GM18511 (cell line): ENCODE data around the gene LGALS14.
A peak's percentile ranks its signal among the peaks of the same experiment; 100 is the strongest.
"Not testable (repeated sequence)": the region's sequence is repeated elsewhere in the genome, so short reads cannot be mapped to it uniquely, and the experiment has no call there.

Experiments used
- ATAC-seq: cut with Tn5 transposase; IDR thresholded peaks from one replicate; pipeline ENCODE4 v1.9.1; 2021; ENCODE audit warnings: mild to moderate bottlenecking, moderate library complexity; ENCODE audit not compliant: unreplicated experiment

Gene LGALS14

GRCh38 chr19:39692822-39693221 is 11.5 kb upstream of the LGALS14 start:
- ATAC-seq, result no peak

GRCh38 chr19:39695759-39696158 is 8.5 kb upstream of the LGALS14 start:
- ATAC-seq, result no peak

- no peak for ATAC-seq
Measured at GRCh38 chr19:39696387-39696786, 7.9 kb upstream of the LGALS14 start.

GRCh38 chr19:39698535-39698934 is 5.7 kb upstream of the LGALS14 start:
- no peak for ATAC-seq

- no peak for ATAC-seq
Measured at GRCh38 chr19:39701291-39701690, 3.0 kb upstream of the LGALS14 start.

GRCh38 chr19:39705578-39706188 is 1.4 kb downstream of the LGALS14 start:
- ATAC-seq, result no peak

- ATAC-seq, result peak; percentile 58
Measured at GRCh38 chr19:39708594-39708993, 4.3 kb downstream of the LGALS14 start.

GRCh38 chr19:39709026-39709872 is 5.0 kb downstream of the LGALS14 start:
- no peak for ATAC-seq

GRCh38 chr19:39710333-39710890 is 6.1 kb downstream of the LGALS14 start:
- no peak for ATAC-seq

- ATAC-seq, result not testable (repeated sequence)
Measured at GRCh38 chr19:39720144-39720543, 15.9 kb downstream of the LGALS14 start.

GRCh38 chr19:39725995-39726394 is 21.7 kb downstream of the LGALS14 start:
- ATAC-seq, result no peak

GRCh38 chr19:39727070-39727800 is 23.0 kb downstream of the LGALS14 start:
- no peak for ATAC-seq

GRCh38 chr19:39728040-39728439 is 23.8 kb downstream of the LGALS14 start:
- no peak for ATAC-seq

GRCh38 chr19:39729594-39729993 is 25.3 kb downstream of the LGALS14 start:
- no peak for ATAC-seq

GRCh38 chr19:39731685-39732084 is 27.4 kb downstream of the LGALS14 start:
- ATAC-seq, result no peak

GRCh38 chr19:39733841-39734240 is 29.6 kb downstream of the LGALS14 start:
- ATAC-seq, result no peak

GRCh38 chr19:39735688-39736087 is 31.4 kb downstream of the LGALS14 start:
- ATAC-seq, result no peak

GRCh38 chr19:39736088-39736487 is 31.8 kb downstream of the LGALS14 start:
- ATAC-seq, result no peak

GRCh38 chr19:39737351-39737750 is 33.1 kb downstream of the LGALS14 start:
- ATAC-seq, result no peak

- ATAC-seq, result no peak
Measured at GRCh38 chr19:39737891-39738290, 33.6 kb downstream of the LGALS14 start, which contains the start of gene CLC. CLC (minus strand) TSS chr19:39738029; CDS start chr19:39737952, 77 bp downstream.

GRCh38 chr19:39738814-39739213 is 34.5 kb downstream of the LGALS14 start:
- no peak for ATAC-seq
